ENCODE data around the gene DISP1.

Gene DISP1

DNA sequence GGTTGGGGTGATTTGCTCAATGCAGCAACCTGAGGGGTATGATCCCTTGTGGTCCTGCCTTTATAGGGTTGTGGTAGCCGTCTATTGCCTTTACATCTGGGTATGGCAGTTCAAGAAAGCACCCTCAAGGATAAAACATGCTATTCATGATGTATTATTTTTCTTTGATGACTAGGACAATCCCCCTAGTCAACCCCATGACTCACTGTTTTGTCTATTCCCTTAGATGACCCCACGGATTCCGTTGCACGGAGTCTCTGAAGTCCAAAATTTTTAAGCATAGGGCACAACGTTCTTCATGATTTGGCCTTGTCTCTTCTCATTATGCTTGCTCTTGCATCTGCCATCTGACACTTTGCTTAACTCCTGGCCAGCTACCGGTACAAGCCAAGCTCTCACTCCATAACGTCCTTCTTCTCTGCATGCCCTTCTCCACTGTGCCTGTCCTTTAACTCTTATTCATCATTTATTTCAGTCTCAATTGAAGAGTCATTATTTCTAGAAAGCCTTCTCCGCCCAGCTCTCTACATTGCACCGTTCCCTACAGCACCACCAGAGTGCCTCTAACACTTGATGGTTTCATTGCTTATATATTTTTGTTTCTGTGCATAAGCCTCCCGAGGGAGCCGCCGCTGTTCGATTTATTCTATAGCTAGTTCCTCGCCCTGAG, 838 bp upstream of the DISP1 start:
- Histone ChIP-seq H3K27me3 (no peaks in the 10 kb centered on the region), H3K4me1 (peaks cover 0 to 41% (median 20%) of the 10 kb centered on the region in 4 donors), H3K9me3 (no peaks in the 10 kb centered on the region), H3K36me3 (no peaks in the 10 kb centered on the region), H3K27ac (peak overlapping the region; percentile 91 to 95), H3K4me3 (peak overlapping the region; percentile 77 to 98)
- DNase-seq: no peak
- intact Hi-C loops (cut with DNase I; ENCODE audit: low total_unique reads): no loop called here
- TF ChIP-seq, protein P1, sequence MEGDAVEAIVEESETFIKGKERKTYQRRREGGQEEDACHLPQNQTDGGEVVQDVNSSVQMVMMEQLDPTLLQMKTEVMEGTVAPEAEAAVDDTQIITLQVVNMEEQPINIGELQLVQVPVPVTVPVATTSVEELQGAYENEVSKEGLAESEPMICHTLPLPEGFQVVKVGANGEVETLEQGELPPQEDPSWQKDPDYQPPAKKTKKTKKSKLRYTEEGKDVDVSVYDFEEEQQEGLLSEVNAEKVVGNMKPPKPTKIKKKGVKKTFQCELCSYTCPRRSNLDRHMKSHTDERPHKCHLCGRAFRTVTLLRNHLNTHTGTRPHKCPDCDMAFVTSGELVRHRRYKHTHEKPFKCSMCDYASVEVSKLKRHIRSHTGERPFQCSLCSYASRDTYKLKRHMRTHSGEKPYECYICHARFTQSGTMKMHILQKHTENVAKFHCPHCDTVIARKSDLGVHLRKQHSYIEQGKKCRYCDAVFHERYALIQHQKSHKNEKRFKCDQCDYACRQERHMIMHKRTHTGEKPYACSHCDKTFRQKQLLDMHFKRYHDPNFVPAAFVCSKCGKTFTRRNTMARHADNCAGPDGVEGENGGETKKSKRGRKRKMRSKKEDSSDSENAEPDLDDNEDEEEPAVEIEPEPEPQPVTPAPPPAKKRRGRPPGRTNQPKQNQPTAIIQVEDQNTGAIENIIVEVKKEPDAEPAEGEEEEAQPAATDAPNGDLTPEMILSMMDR (IDR thresholded peaks at IDR 0.05): no peak

DNA sequence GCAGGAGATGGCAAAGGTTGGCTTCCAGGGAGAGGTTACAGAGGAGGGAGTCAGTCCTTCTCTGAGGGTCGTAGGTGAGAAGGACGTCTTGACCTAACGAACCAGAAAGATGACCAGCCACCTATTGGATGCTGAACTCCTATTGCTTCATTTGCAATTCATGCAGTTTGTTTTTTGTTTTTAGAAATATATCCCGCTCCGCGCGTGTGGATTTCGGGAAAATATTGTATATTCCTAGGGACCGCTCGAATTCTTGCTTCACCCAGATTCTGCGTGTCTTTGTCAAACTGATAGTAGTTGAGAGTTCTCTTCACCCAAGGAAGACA, 564 bp downstream of the DISP1 start:
- Histone ChIP-seq H3K27ac (peak overlapping the region; percentile 91 to 95), H3K9me3 (no peaks in the 10 kb centered on the region), H3K36me3 (no peaks in the 10 kb centered on the region), H3K27me3 (no peaks in the 10 kb centered on the region), H3K4me3 (peak overlapping the region; percentile 77 to 98), H3K4me1 (peaks cover 0 to 53% (median 20%) of the 10 kb centered on the region in 4 donors)
- TF ChIP-seq, protein P1 (IDR thresholded peaks at IDR 0.05): no peak
- intact Hi-C loops (cut with DNase I; ENCODE audit: low total_unique reads): no loop called here
- DNase-seq: no peak

DNA sequence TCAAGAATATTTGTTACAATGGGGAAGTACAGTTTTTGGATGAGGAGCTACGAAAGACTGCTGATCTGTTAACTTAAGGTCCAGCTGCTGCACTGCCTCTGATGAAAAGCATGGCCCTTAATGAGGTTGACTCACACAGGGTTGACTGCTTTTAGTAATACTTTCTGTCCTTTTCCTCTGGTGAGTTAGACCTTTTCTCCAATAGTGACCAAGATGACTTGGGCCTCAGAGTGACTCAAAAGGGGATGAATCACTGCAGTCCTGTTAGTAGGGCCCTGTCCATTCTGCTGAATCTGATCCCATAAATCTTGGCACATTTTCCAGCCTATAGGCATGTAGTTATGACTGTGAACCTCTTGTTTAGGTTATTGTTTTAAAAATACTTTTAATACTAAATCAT, 2.7 kb downstream of the DISP1 start:
- DNase-seq: peak in 1 of 2 donors; percentile 65
- Histone ChIP-seq H3K9me3 (no peaks in the 10 kb centered on the region), H3K27ac (peak overlapping the region; percentile 42 to 47), H3K36me3 (no peaks in the 10 kb centered on the region), H3K4me1 (peaks cover 0 to 63% (median 20%) of the 10 kb centered on the region in 4 donors), H3K4me3 (no peak overlapping the region), H3K27me3 (no peaks in the 10 kb centered on the region)
- TF ChIP-seq, protein P1 (IDR thresholded peaks at IDR 0.05): no peak
- intact Hi-C loops (cut with DNase I; ENCODE audit: low total_unique reads): no loop called here

DNA sequence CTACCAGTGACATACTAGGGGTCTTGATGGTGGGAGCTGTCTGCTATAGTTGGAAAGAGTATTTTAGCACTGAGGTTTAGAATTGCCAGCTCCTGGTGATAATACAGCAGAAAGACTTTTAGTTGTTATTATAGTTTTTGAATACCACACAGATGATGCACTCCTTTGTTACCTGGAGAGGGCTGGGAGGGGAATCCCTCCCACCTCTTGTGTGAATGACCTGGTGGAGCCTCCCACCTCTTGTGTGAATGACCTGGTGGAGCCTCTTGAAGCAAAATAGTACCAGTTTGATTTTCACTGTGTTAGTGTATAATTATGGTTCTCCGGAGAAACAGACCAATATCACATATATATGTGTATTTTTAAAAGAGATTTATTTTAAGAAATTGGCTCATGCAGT, 3.3 kb downstream of the DISP1 start:
- H3K27me3 ChIP-seq: no peaks in the 10 kb centered on the region
- H3K36me3 ChIP-seq: no peaks in the 10 kb centered on the region
- TF ChIP-seq, protein P1 (IDR thresholded peaks at IDR 0.05): no peak
- H3K27ac ChIP-seq: peak overlapping the region; percentile 42 to 47
- no peaks in the 10 kb centered on the region for H3K9me3 ChIP-seq
- peaks cover 0 to 63% (median 20%) of the 10 kb centered on the region in 4 donors for H3K4me1 ChIP-seq
- DNase-seq: no peak
- intact Hi-C loops (cut with DNase I; ENCODE audit: low total_unique reads): no loop called here
- no peak overlapping the region for H3K4me3 ChIP-seq

DNA sequence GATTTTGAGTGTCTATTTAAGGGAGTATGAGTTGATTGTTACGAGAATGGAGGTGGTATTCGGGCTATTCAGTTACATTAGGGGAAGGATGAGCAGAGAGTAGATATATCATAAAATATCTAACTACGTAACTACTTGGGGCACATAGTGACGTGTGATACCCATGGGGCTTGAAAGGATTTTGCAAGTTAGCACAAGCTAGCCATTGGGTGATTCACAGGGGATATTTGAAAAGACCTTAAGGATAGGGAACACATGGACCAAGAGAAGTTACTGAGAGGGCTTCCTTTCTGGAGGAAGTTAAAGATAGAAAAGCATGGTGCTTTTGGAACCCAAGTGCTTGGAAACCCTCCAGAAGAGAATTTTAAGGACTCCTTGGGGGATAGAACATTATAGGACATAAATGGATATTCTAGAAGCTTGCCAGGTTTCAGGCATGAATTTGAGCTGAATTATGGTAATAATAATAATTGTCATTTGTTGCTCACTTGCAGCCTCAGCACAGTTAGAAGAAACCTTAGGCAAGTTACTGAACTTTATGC, 5.4 kb downstream of the DISP1 start:
- H3K36me3 ChIP-seq: no peaks in the 10 kb centered on the region
- H3K9me3 ChIP-seq: no peaks in the 10 kb centered on the region
- peaks cover 0 to 66% (median 14%) of the 10 kb centered on the region in 4 donors for H3K4me1 ChIP-seq
- no peak overlapping the region for H3K4me3 ChIP-seq
- TF ChIP-seq, protein P1 (IDR thresholded peaks at IDR 0.05): no peak
- H3K27ac ChIP-seq: peak overlapping the region in 1 of 2 donors; percentile 31
- no peak for DNase-seq
- intact Hi-C loops (cut with DNase I; ENCODE audit: low total_unique reads): no loop called here
- H3K27me3 ChIP-seq: no peaks in the 10 kb centered on the region

All from tibial artery (tissue), 4 donors.